ENCODE data around the gene ATXN7L1.

DNA sequence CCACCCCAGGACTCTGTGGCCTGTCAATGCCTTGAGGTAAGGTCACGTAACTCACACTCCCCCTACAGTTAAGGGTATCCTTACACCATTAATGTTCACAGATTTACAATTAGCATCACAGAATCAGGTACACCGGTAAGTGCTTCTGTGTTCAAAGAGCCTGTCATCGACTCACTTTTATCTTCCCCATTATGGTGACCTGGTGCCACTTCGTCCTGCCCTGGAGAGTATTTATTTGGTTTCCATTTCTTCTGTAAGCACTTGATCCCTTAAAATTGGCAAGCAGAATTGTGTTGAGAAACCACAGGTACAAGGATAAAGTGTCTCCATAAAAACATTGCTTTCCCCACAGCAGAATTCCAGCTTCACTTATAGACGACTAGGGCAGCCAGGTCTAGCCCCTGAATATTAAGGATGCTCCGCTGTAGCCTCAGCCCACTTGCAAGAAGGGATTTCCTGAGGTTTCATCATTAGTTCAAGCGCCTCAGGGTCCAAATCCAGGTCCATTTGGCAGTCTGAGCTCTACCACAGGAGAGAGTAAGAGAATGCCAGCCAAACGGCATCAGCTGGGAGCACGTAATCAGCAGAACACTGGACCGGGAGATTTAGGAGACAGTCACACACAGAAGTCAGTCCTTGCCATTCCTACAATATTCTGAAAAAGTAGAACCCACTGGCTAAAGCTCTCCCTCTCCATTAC lies 10.1 kb downstream of the ATXN7L1 start:
- TF ChIP-seq CTCF (IDR thresholded peaks at IDR 0.05) (no peak), POLR2A (IDR thresholded peaks at IDR 0.05) (no peak)
